ENCODE data around the gene CYTH3. TPM values are rescaled to one million over a fixed set of nuclear protein-coding genes. Genes with fewer than 3 reads are reported as not detected.

Gene CYTH3
- total and polyA plus RNA-seq, 9 donors, result 14.8 to 29.6 (median 18.9) TPM

DNA sequence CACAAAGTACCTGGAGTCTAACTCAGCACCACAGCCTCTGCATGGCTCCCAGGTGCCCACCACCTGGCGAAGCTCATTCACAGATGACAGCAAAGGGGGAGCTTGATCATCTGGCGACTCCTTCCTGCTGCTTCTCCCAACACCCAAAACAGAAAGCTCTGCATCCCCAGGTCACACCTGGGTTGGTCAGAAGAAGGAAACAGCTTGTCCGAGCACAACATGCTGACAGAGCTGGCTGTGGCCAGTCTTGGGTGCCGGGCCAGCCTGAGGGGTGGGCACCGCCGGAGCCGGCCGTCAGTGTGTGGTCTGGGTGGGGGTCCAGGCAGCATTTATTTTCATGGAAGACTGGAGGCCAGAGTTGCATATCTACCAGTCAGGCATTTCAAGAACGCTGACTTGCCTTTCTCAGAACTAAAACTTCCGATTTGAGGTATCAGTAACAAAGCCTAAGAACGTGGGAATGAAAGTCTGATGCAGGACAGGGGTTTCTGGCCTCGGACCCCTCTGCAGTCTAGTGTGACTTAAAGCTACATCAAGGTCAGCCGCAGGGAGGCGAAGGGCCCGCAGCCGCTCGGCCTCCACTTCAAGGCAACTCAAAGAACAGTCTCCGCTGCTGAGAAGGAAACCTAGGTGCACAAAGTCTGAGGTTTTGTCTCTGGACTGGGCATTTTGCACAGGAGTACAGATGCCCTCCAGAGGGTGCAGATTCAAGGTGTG, 109.6 kb downstream of the CYTH3 start:
- Histone ChIP-seq H3K36me3 (no peaks in the 10 kb centered on the region), H3K4me3 (no peak overlapping the region), H3K9me3 (no peaks in the 10 kb centered on the region), H3K4me1 (ENCODE audit: insufficient read depth) (no peaks in the 10 kb centered on the region), H3K27me3 (no peaks in the 10 kb centered on the region), H3K27ac (no peak overlapping the region)
- intact Hi-C loops (cut with DNase I), result loop anchor here in 2 of 4 donors (5.0 kb wide), 1 partner anchor 159 kb away; no protein-coding TSS in a partner anchor
- 76 to 81% (median 76%) methylated on average over 18 of the region's 18 CpGs for WGBS, 3 donors
- TF ChIP-seq POLR2A (IDR thresholded peaks at IDR 0.05), result no peak
- TF ChIP-seq, protein P1, sequence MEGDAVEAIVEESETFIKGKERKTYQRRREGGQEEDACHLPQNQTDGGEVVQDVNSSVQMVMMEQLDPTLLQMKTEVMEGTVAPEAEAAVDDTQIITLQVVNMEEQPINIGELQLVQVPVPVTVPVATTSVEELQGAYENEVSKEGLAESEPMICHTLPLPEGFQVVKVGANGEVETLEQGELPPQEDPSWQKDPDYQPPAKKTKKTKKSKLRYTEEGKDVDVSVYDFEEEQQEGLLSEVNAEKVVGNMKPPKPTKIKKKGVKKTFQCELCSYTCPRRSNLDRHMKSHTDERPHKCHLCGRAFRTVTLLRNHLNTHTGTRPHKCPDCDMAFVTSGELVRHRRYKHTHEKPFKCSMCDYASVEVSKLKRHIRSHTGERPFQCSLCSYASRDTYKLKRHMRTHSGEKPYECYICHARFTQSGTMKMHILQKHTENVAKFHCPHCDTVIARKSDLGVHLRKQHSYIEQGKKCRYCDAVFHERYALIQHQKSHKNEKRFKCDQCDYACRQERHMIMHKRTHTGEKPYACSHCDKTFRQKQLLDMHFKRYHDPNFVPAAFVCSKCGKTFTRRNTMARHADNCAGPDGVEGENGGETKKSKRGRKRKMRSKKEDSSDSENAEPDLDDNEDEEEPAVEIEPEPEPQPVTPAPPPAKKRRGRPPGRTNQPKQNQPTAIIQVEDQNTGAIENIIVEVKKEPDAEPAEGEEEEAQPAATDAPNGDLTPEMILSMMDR (IDR thresholded peaks at IDR 0.05), result no peak
- no peak for TF ChIP-seq EP300 (IDR thresholded peaks at IDR 0.05)
- no peak for DNase-seq

DNA sequence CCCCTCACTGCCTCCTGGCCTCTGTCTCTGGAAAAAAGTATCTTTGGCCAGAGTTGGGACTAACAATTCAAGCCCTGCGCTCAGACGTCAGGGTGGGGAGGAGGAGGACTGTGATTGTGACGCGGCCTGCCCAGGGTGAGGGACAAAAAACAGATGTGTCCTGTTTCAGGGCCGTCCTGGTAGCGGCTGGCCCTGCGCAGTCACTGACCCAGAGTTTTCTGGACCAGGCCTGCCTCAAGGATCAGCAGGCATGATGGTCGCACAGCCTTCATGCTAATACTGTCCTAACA, 110.1 kb downstream of the CYTH3 start:
- TF ChIP-seq POLR2A (IDR thresholded peaks at IDR 0.05) (no peak), EP300 (IDR thresholded peaks at IDR 0.05) (no peak)
- TF ChIP-seq, protein P1 (IDR thresholded peaks at IDR 0.05), result no peak
- WGBS, 3 donors, result 63 to 72% (median 67%) methylated on average over 8 of the region's 8 CpGs
- DNase-seq, result no peak
- Histone ChIP-seq H3K4me1 (ENCODE audit: insufficient read depth) (no peaks in the 10 kb centered on the region), H3K36me3 (no peaks in the 10 kb centered on the region), H3K27me3 (no peaks in the 10 kb centered on the region), H3K4me3 (no peak overlapping the region), H3K9me3 (no peaks in the 10 kb centered on the region), H3K27ac (no peak overlapping the region)
- intact Hi-C loops (cut with DNase I), result loop anchor here in 2 of 4 donors (5.0 kb wide), 1 partner anchor 160 kb away; no protein-coding TSS in a partner anchor

DNA sequence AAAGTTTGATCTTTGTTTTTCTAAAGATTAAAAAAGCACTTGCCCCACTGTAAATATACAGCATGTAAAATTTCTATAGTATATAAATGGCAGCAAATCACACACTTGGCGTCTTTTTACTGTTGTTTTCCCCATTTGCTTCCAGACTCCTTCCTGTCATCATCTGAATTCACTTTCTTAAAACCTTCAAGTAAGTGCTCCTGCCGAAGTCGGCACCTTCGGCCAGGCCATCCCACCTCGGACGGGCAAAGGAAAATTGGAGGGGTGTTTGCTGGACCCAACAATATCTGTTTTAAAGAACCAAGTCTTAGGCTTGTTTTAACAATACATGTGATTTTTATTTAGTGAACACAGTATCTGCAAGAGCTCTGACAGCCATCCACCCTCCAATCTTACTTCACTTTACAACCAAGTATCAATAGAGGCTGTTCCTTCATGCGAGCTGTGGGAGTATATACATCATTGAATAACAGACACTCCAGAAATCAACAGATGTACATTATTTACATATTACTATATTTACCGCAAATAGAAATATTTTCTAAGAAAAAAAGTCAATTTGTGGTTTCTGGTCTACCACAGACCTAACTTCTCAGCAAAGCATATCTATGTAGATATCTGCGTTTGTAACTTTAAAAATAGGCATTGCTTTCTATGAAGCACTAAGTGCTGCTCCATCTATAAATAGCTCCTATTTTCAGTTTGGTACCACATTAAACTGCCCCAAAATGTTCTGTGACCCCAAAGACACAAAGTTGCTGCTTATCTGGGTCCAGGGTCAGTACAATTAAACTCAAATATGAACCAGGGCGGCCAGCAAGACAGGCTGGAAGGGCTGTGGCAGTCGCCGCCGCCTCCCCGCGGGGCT, 110.7 kb downstream of the CYTH3 start:
- TF ChIP-seq POLR2A (IDR thresholded peaks at IDR 0.05) (no peak), EP300 (IDR thresholded peaks at IDR 0.05) (no peak)
- TF ChIP-seq, protein P1 (IDR thresholded peaks at IDR 0.05), result no peak
- intact Hi-C loops (cut with DNase I), result loop anchor here in 2 of 4 donors (5.0 kb wide), 1 partner anchor 161 kb away; no protein-coding TSS in a partner anchor
- Histone ChIP-seq H3K36me3 (no peaks in the 10 kb centered on the region), H3K4me1 (ENCODE audit: insufficient read depth) (no peaks in the 10 kb centered on the region), H3K27me3 (no peaks in the 10 kb centered on the region), H3K27ac (no peak overlapping the region), H3K9me3 (no peaks in the 10 kb centered on the region), H3K4me3 (no peak overlapping the region)
- WGBS, 3 donors, result 70 to 75% (median 73%) methylated on average over 15 of the region's 15 CpGs
- DNase-seq, result no peak

DNA sequence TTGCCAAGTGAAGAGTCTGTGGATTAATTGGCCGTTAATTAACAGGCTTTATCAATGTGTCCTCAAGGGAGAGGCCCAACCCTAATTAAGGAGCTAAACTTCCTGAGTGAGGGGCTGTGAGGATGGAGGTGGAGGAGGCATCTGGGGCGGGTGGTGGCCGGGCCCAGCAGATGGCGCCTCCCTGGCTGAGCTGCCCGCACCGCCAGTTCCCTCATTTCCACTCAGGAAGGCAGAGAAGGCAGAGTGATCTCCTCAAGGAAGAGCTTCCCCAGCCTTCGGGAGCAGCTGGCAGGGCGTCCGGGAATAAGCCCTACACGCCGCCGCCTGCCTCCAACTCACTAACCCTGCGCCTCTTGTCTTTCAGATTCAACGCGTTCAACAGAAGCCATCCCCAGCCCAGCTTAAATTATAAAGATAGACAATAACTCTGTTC, 112.2 kb downstream of the CYTH3 start:
- peak; percentile 73 to 82 (median 75) for DNase-seq
- Histone ChIP-seq H3K4me3 (no peak overlapping the region), H3K9me3 (no peaks in the 10 kb centered on the region), H3K27ac (no peak overlapping the region), H3K27me3 (no peaks in the 10 kb centered on the region), H3K4me1 (ENCODE audit: insufficient read depth) (no peaks in the 10 kb centered on the region), H3K36me3 (no peaks in the 10 kb centered on the region)
- intact Hi-C loops (cut with DNase I), result loop anchor here in 2 of 4 donors (5.0 kb wide), 1 partner anchor 162 kb away; no protein-coding TSS in a partner anchor
- no peak for TF ChIP-seq EP300 (IDR thresholded peaks at IDR 0.05)
- TF ChIP-seq, protein P1 (IDR thresholded peaks at IDR 0.05), result peak; percentile 65 to 68 (median 68)
- no peak for TF ChIP-seq POLR2A (IDR thresholded peaks at IDR 0.05)
- WGBS, 3 donors, result 8 to 12% (median 11%) methylated on average over 15 of the region's 15 CpGs

All from ovary (tissue), 9 donors.